Endodermal cell (in vitro differentiated cells): ENCODE results near the gene ARHGAP42. TPM values are rescaled to one million over a fixed set of nuclear protein-coding genes. Genes with fewer than 3 reads are reported as not detected.
"Not testable (repeated sequence)": the region's sequence is repeated elsewhere in the genome, so short reads cannot be mapped to it uniquely, and the experiment has no call there.

Experiments
- DNase-seq: peaks from one replicate; pipeline ENCODE4 v3.0.0-alpha.2; 2017
- H3K27ac ChIP-seq: 2 replicates; pipeline ENCODE4 v1.5.1; 2013; ENCODE audit warnings: mild to moderate bottlenecking, low read depth, low read length, moderate library complexity
- H3K27me3 ChIP-seq: 2 replicates; pipeline ENCODE4 v1.6.1; 2013; ENCODE audit warnings: mild to moderate bottlenecking, low read length, moderate library complexity; ENCODE audit not compliant: insufficient read depth, control insufficient read depth, poor library complexity, severe bottlenecking
- H3K36me3 ChIP-seq: 2 replicates; pipeline ENCODE4 v1.7.0; 2013; ENCODE audit warnings: mild to moderate bottlenecking, low read length, moderate library complexity; ENCODE audit not compliant: control insufficient read depth, insufficient read depth
- H3K4me1 ChIP-seq: one replicate; pipeline ENCODE4 v1.7.0; 2013; ENCODE audit warnings: low read length; ENCODE audit not compliant: control insufficient read depth, insufficient read depth
- H3K4me3 ChIP-seq: 2 replicates; pipeline ENCODE4 v1.5.1; 2013; ENCODE audit warnings: mild to moderate bottlenecking, low read length, moderate library complexity
- H3K9ac ChIP-seq: 2 replicates; pipeline ENCODE4 v1.6.1; 2013; ENCODE audit warnings: mild to moderate bottlenecking, low read length, moderate library complexity; ENCODE audit not compliant: poor library complexity, severe bottlenecking; ENCODE audit errors: extremely low read depth
- H3K9me3 ChIP-seq: 2 replicates; pipeline ENCODE4 v1.6.1; 2013; ENCODE audit warnings: mild to moderate bottlenecking, low read length, moderate library complexity; ENCODE audit not compliant: control insufficient read depth
- H3K27ac Mint-ChIP-seq: 2 replicates; pipeline ENCODE4 v1.8.0; 2020; ENCODE audit warnings: mixed read lengths
- H3K27me3 Mint-ChIP-seq: 2 replicates; pipeline ENCODE4 v1.8.0; 2021; ENCODE audit warnings: mild to moderate bottlenecking, mixed read lengths; ENCODE audit not compliant: insufficient read depth
- H3K36me3 Mint-ChIP-seq: 2 replicates; pipeline ENCODE4 v1.8.0; 2020; ENCODE audit warnings: low read depth, mixed read lengths
- H3K4me1 Mint-ChIP-seq: 2 replicates; pipeline ENCODE4 v1.8.0; 2020; ENCODE audit warnings: mixed read lengths
- H3K4me3 Mint-ChIP-seq: 2 replicates; pipeline ENCODE4 v1.8.0; 2020; ENCODE audit warnings: mild to moderate bottlenecking, moderate library complexity, mixed read lengths
- H3K9me3 Mint-ChIP-seq: 2 replicates; pipeline ENCODE4 v1.8.0; 2020; ENCODE audit warnings: mild to moderate bottlenecking, mixed read lengths
- WGBS, 2 experiments: methylation state at CpG; one replicate each; pipeline versions ENCODE4 v1.1.5 to v1.1.7; 2013; ENCODE audit warnings: missing lambda C conversion rate in 2 of 2, mixed read lengths in 1 of 2; ENCODE audit not compliant: insufficient coverage in 1 of 2, insufficient read length in 1 of 2; 5-methylcytosine and 5-hydroxymethylcytosine counted together
- total RNA-seq, 2 donors: library from RNA; stranded (reverse); fragmentation: NEBNext Ultra II Directional in 1 of 2; extraction: Animal tissue kit (Norgen Biotek cat#: 25700) in 1 of 2; gene quantifications; 2 replicates in 1 of 2; 3 replicates in 1 of 2; pipeline ENCODE4 v1.2.1, GENCODE V29; 2021
- TF ChIP-seq, protein P1 (sequence below): fragments of 200-600 bp; sonication (generic); conservative IDR thresholded peaks from 2 replicates; pipeline ENCODE4 v1.5.0; 2021; ENCODE audit warnings: antibody characterized with exemption, mild to moderate bottlenecking

Gene ARHGAP42
- total RNA-seq, 2 donors from 2014 or later = 164 to 176 TPM

DNA sequence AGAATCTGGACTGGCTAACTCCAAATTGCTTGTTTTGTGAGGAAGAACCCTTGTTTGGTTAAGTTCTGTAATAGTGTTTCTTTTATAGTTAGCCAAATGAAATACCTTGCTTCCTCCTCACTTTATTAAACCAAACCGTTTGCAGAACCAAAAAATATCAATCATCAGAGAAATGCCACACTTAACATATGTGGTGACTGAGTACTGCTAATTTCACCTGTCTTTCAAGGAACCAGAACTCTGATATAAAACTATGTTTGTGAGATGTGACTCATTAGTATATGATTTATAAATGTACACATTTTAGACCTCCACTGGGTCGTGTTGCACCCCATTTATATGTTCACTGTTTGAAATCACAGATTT, 322.6 kb downstream of the ARHGAP42 start:
- Mint-ChIP-seq H3K9me3 (no peaks in the 10 kb centered on the region), H3K4me3 (no peak overlapping the region), H3K27me3 (no peaks in the 10 kb centered on the region), H3K27ac (no peak overlapping the region), H3K4me1 (peaks cover 4% of the 10 kb centered on the region), H3K36me3 (no peaks in the 10 kb centered on the region)
- Histone ChIP-seq H3K27ac (no peak overlapping the region), H3K9me3 (no peaks in the 10 kb centered on the region), H3K4me3 (no peak overlapping the region), H3K4me1 (no peaks in the 10 kb centered on the region), H3K36me3 (no peaks in the 10 kb centered on the region), H3K9ac (no peak overlapping the region), H3K27me3 (no peaks in the 10 kb centered on the region)
- WGBS, 2 experiments = 92% methylated on average over 1 of the region's 2 CpGs; no CpG with 5 or more reads in 1 of the 2 experiments
- no peak for DNase-seq
- TF ChIP-seq, protein P1, sequence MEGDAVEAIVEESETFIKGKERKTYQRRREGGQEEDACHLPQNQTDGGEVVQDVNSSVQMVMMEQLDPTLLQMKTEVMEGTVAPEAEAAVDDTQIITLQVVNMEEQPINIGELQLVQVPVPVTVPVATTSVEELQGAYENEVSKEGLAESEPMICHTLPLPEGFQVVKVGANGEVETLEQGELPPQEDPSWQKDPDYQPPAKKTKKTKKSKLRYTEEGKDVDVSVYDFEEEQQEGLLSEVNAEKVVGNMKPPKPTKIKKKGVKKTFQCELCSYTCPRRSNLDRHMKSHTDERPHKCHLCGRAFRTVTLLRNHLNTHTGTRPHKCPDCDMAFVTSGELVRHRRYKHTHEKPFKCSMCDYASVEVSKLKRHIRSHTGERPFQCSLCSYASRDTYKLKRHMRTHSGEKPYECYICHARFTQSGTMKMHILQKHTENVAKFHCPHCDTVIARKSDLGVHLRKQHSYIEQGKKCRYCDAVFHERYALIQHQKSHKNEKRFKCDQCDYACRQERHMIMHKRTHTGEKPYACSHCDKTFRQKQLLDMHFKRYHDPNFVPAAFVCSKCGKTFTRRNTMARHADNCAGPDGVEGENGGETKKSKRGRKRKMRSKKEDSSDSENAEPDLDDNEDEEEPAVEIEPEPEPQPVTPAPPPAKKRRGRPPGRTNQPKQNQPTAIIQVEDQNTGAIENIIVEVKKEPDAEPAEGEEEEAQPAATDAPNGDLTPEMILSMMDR = no peak

DNA sequence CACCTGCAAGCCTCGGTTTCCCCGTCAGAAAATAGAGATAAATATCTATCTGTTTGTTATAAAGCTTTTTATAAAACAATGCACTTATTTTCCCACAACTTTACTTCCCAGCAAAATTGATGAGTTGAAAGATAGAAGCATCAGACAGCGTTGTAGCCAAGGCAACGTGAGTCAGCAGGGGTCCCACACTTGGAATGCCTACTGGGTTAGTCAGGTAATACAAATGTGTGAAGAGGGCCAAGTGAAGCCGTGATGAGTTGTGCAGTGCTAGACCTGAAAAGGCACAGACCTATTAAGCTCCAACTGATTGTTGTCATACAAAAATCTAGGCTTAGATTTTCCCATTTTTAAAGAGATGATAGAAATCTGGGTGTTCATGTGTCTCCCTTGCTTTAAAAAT, 323.8 kb downstream of the ARHGAP42 start:
- Histone ChIP-seq H3K9me3 (no peaks in the 10 kb centered on the region), H3K9ac (no peak overlapping the region), H3K27ac (no peak overlapping the region), H3K36me3 (no peaks in the 10 kb centered on the region), H3K27me3 (no peaks in the 10 kb centered on the region), H3K4me3 (no peak overlapping the region), H3K4me1 (no peaks in the 10 kb centered on the region)
- H3K4me1 Mint-ChIP-seq = peaks cover 4% of the 10 kb centered on the region
- TF ChIP-seq, protein P1 = no peak
- peak; percentile 78 for DNase-seq
- no peaks in the 10 kb centered on the region for H3K9me3 Mint-ChIP-seq
- H3K4me3 Mint-ChIP-seq = no peak overlapping the region
- H3K36me3 Mint-ChIP-seq = no peaks in the 10 kb centered on the region
- WGBS, 2 experiments = 44 to 60% methylated on average over 1 to 3 of the region's 5 CpGs
- H3K27me3 Mint-ChIP-seq = no peaks in the 10 kb centered on the region
- H3K27ac Mint-ChIP-seq = no peak overlapping the region

DNA sequence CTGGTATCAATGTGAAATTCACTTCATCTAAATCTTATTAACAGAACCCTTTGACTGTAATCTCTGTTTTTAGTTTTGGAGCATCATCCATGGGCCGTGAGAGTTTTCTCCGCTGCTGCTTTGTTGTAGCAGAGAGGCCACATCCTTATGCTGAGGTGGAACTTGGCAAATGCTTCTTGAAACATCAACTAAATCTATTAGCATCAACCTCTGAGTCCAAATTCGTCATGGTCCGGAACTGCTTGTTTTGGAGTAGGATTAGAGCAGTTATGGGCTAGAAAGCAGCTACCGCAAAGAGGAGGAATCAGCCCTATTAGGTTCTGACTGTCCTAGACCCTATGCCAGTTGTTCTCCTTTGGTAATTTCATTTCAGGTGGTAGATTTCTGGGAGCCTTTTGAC, 324.8 kb downstream of the ARHGAP42 start:
- H3K36me3 ChIP-seq = no peaks in the 10 kb centered on the region
- H3K9ac ChIP-seq = no peak overlapping the region
- Mint-ChIP-seq H3K27ac (no peak overlapping the region), H3K4me3 (no peak overlapping the region), H3K9me3 (no peaks in the 10 kb centered on the region), H3K4me1 (peaks cover 4% of the 10 kb centered on the region), H3K36me3 (no peaks in the 10 kb centered on the region), H3K27me3 (no peaks in the 10 kb centered on the region)
- H3K4me3 ChIP-seq = no peak overlapping the region
- H3K27me3 ChIP-seq = no peaks in the 10 kb centered on the region
- H3K27ac ChIP-seq = no peak overlapping the region
- 86 to 100% methylated on average over 1 to 5 of the region's 5 CpGs for WGBS, 2 experiments
- no peaks in the 10 kb centered on the region for H3K4me1 ChIP-seq
- H3K9me3 ChIP-seq = no peaks in the 10 kb centered on the region
- DNase-seq = no peak
- TF ChIP-seq, protein P1 = no peak

DNA sequence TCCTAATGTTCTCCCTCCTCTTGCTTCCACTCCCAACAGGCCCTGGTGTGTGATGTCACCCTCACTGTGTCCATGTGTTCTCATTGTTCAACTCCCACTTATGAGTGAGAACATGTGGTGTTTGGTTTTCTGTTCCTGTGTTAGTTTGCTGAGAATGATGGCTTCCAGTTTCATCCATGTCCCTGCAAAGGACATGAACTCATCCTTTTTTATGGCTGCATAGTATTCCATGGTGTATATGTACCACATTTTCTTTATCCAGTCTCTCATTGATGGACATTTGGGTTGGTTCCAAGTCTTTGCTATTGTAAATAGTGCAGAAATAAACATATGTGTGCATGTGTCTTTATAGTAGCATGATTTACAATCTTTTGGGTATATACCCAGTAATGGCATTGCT, 326.6 kb downstream of the ARHGAP42 start:
- H3K4me1 Mint-ChIP-seq, H3K9me3 Mint-ChIP-seq, H3K9me3 ChIP-seq, DNase-seq, H3K9ac ChIP-seq, H3K36me3 Mint-ChIP-seq, H3K27me3 ChIP-seq, H3K4me3 Mint-ChIP-seq, H3K4me3 ChIP-seq, H3K4me1 ChIP-seq, H3K27me3 Mint-ChIP-seq, H3K27ac ChIP-seq, H3K36me3 ChIP-seq, H3K27ac Mint-ChIP-seq: not testable (repeated sequence)
